Putamen (tissue), 1 donor: ENCODE data around the gene ATP7A.
A peak's percentile ranks its signal among the peaks of the same experiment; 100 is the strongest.
"Not testable (repeated sequence)": the region's sequence is repeated elsewhere in the genome, so short reads cannot be mapped to it uniquely, and the experiment has no call there.

Experiments used
- DNase-seq: peaks from one replicate; pipeline ENCODE4 v3.0.0-alpha.2; 2016; ENCODE audit warnings: low spot score

ATP7A gene

DNA sequence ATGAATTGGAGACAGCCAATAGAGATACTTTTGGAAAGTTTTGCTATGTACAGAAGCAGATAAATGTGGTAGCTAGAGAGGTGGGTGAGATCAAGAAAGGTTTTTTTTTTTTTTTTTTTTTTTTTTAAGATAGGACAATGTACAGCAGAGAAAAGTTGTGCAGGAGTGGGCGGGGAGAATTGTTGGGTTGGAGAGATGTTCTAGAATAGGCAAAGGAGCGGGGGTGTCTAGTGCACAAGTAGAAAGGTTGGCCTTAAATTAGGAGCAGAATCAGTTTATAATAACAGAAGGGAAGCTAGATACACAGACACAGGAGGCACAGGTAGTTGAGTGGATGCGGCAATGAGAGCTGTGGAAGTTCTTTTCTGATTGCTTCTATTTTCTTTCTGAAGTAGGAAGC is 127.4 kb downstream of the ATP7A start:
- peak; percentile 31 for DNase-seq

DNA sequence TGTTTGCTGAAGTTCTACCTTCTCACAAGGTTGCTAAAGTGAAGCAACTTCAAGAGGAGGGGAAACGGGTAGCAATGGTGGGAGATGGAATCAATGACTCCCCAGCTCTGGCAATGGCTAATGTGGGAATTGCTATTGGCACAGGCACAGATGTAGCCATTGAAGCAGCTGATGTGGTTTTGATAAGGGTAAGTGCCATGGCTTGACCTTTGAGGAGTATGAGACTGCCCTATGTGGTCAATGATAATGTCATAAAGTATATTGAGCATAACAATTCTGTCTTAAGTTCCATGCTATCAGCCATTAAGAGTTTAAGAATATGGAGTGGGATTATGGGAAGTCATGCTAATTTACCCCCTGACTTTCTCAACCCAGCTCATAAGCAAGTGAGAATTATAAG is 132.1 kb downstream of the ATP7A start:
- no peak for DNase-seq

DNA sequence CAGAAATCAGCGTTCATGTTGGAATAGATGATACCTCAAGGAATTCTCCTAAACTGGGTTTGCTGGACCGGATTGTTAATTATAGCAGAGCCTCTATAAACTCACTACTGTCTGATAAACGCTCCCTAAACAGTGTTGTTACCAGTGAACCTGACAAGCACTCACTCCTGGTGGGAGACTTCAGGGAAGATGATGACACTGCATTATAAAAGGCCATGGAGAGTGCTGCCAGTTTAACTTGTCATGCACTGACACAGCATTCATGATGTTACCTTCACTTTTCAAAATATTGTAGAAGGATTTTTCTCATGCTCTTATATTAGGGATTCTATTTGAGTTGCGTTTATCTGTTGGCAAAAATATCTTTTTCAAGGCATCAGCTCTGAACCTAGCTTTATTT is 135.9 kb downstream of the ATP7A start:
- DNase-seq, result no peak

DNA sequence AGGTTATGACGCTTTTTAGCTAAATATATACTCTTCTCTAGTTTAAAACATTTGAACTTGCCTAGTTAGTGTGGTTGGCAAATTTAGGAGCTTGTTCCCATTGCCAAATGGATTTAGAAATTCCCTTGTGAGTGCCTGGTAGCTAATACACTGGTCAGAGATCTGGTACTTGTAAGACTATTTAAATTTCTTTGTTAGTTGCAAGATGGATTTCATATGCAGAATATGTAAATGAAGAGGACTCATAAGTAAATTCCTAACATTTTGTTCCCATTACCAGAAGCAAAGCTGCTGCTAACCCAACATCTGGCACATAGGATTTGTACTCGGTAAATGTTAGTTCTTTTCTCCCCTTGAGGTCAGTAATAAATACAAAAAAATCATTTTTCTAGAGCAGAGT is 137.6 kb downstream of the ATP7A start:
- no peak for DNase-seq

DNA sequence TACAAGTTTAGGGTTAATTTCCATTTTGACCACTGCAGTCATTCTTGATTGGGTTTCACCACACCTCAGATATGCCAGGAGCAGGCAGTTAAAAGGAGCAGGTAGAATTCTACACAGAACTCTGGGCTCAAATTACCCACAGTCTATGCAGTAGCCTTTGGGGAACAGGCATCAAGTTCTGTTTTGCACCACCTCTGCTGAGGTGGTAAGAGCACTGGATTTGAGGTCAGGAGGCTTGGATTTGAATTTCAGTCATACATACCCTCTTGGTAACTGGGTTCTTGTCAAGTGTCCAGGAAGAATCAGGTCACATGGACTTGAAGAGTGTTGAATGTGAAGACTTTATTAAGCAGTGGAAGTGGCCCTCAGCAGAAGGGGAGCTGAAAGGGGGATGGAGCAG is 153.2 kb downstream of the ATP7A start:
- no peak for DNase-seq

DNA sequence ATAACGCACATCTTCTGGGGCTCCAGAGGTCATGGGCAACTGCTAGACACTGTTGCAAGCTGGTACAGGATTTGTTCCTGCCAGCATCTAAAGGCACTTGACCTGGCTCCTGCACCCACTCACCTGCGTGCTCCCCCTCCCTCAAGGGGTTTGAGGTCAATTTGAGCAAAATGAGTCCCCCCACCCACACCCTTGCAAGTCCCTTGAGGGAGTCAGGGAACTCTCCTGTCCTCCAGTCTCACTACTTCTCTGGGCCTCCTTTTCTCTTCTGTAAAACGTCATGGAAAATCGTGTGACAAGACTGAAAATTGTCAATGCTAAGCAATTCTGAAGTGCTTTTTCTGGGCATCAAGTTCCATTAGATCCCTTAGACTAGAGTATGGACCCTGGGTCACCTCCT is 153.7 kb downstream of the ATP7A start:
- no peak for DNase-seq

DNA sequence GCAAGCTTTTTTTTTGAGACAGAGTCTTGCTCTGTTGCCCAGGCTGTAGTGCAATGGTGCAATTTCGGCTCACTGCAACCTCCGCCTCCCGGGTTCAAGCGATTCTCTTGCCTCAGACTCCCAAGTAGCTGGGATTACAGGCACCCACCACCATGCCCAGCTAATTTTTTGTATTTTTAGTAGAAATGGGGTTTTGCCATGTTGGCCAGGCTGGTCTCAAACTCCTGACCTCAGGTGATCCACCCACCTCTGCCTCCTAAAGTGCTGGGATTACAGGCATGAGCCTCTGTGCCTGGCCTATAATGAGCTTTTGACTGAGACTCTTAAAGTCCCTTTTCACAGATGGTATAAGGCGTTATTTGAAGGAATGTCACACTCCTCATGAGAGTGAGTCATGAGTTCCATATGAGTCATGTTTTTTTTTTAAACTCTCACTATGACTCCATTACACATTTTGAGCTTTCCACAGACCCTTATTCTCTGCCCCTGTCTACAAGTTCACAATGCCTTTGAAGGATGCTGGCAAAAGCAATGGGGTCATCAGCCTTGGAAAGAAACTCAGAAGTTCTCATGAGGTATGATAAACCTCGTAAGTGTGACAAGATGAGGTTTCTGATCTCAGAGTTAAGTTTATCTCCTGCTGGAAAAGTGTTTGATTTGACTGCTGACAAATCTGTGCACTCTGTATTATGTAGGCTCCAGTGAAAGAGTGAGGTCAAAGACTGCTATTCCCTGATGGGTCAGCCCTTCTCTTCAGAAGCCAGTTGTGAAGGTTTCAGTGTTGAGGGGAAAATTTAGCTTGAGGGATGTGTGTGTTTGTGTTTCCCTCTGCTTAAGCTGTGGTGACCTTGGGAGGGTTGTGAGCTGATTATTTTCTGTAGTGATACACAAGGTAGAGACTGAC is 154.5 kb downstream of the ATP7A start:
- not testable (repeated sequence) for DNase-seq

DNA sequence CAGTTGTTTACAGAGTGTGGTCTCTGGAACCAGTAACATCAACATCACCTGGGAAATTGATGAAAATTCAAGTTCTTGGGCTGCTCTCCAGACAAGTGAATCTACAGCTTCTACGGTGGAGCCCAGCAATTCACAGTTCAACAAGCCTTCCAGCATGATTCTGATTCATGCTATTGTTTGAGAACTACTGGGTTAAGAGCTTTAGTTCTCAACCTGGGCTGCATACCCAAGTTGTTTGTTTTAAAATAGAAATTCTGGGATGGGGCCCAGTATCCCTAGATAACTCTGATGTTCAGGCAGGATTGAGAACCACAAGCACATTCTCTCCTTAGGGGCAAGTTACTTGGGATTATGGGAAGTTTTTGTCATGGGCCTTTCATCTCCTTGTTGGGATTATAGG is 155.6 kb downstream of the ATP7A start:
- no peak for DNase-seq

DNA sequence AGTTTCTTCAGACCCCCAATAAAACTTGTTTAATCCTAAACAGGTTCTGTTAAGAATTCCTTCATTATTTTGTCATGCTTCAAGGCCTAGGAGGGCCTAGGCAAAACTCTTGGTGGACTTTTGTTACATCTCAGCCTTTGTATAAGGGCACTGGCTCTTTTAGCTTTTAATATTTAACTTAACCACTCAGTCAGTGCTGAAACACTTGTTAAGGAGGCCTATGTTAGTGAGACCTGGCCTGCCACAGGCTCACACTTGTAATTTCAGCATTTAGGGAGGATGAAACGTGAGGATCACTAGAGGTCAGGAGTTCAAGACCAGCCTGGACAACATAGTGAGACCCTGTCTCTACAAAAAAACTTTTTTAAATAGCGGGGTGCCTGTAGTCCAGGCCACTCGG is 160.8 kb downstream of the ATP7A start:
- no peak for DNase-seq

DNA sequence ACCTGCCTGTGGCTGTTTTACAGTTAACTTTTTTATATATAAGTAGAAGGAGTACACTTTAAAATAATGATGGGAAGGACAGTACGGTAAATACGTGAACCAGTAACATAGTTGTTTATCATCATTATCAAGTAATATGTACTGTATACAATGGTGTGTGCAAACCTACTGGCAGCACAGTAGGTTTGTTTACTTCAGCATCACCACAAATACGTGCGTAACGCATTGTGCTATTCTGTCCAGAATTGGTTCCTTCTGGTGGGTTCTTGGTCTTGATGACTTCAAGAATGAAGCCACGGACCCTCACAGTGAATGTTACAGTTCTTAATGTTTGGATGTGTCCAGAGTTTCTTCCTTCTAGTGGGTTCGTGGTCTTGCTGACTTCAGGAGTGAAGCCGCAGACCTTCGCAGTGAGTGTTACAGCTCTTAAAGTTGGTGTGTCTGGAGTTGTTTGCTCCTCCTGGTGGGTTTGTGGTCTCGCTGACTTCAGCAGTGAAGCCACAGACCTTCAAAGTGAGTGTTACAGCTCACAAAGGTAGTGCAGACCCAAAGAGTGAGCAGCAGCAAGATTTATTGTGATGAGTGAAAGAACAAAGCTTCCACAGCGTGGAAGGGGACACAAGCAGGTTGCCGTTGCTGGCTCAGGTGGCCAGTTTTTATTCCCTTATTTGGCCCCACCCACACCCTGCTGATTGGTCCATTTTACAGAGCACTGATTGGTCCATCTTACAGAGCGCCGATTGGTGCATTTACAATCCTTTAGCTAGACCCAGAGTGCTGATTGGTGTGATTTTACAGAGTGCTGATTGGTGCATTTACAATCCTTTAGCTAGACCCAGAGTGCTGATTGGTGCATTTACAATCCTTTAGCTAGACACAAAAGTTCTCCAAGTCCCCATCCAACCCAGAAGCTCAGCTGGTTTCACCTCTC is 162.9 kb downstream of the ATP7A start:
- DNase-seq, result not testable (repeated sequence)

DNA sequence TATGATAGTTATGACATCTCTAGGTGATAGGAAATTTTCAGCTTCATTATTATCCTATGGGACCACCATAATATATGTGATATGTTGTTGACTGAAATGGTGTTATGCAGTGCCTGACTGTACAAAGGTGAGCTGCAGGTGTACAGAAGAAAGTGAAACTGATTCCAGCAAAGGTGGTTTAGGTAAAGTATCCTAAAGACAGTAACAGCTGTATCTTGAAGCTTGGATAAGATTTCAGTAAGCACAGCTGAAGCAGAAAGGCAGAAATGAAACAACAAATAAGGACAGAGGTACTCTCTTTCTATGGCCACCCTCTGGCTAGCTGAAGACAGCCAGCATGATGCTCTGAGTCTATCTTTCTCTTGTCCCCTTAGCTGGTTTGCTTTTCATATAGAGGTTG is 163.6 kb downstream of the ATP7A start:
- DNase-seq, result no peak

DNA sequence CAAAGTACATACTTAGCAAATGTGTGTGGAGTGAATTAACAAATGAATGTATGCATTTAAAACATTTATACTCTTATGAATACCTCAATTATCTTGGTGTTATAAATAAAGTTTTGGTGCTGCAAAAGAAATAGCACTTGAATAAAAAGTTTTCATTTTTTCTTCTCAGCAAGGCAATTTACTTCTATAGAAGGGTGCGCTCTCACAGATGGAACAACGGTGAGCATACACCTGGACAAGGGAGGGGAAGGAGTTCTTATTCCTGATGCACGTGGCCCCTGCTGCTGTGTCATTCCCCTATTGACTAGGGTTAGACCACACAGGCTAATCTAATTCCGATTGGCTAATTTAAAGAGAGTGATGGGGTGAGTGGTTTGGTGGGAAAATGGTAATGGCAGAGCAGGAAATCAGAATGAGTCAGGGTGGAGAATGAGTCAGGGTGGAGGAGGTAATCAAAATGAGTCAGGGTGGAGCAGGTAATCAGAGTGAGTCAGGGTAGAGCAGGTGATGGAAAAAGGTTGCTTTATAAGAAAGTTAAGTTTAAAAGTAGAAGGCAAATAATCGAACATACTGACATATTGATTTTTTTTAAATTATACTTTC is 165.4 kb downstream of the ATP7A start:
- DNase-seq, result no peak

DNA sequence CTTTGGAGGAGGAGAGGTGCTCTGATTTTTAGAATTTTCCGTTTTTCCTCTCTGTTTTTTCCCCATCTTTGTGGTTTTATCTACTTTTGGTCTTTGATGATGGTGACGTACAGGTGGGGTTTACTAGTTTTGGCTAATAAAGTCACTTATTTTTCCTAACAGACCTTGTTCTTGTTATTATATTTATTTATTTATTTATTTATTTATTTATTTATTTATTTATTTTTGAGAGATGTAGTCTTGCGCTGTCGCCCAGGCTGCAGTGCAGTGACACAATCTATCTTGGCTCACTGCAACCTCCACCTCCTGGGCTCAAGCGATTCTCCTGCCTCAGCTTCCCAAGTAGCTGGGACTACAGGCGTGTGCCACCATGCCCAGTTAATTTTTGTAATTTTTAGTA is 170.9 kb downstream of the ATP7A start:
- DNase-seq, result not testable (repeated sequence)

DNA sequence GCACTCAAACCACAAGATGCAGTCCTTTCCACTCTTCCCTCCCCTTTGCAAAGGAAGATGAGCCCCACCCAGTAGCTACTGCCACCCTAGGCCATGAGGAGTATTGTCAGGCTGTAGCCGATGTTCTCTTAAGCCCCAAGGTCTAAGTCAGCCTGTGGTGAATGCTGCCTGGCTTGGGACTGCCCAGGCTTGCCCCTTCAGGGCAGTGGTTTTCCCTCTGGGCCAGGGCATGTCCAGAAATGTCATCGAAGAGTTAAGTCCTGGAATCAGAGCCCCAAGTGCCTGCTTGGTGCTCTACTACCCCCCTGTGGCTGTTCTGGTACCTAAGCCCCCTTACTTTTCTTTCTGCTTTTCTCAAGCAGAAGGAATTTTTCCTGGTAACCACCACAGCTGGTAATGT is 181.8 kb downstream of the ATP7A start:
- DNase-seq, result no peak

DNA sequence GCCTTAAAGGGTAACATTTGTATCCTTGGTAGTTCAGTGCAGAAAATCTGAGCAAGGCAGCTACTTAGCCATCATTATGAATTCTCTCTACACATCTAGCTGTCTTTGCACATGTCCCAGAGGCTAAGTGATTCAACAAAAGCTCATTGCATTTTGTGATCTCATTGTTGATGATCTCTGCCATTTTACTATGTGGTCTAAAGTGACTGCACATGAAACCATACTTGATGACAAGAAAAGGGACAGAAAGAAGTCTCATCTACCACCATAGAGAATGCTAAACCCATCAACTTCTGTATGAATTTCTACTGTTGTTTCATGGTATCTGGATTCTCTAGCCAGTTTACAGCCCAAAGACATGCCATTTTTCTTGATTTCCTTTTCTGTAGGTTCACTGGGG is 187.6 kb downstream of the ATP7A start:
- no peak for DNase-seq
